ENCODE results near the gene SHISA2.

The SHISA2 gene

DNA sequence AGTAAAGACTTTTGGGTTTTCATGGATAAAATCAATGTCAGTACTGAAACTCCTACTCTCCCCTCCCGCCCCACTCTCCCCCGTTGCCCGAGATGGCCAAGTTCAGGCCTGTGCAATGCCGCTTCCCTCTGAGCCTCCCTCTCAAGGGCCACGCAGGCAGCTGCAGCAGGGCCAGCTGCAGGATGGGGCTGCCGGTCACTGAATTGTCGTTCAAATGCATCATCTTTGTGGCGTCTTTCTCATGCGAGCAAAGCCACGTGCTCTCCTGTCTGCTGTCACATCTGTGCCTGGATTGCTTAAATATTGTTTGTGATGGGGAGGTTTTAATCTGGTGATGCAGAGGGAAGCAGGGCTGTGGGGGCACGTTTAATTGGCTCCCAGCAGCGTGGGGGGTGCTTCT, 26.6 kb downstream of the SHISA2 start:
- H4K8ac ChIP-seq (ENCODE audit: low read depth, low read length): no peak overlapping the region
- H3K79me1 ChIP-seq (ENCODE audit: low read length): peaks cover 5% of the 10 kb centered on the region
- no peak overlapping the region for H3K14ac ChIP-seq (ENCODE audit: low read length)
- no peak overlapping the region for H3K4me2 ChIP-seq (ENCODE audit: low read length)
- DNase-seq: no peak
- H3K36me3 ChIP-seq (ENCODE audit: control insufficient read depth in 1 of 2, insufficient read depth in 2 of 2, low read length in 2 of 2): no peaks in the 10 kb centered on the region
- no peak overlapping the region for H4K12ac ChIP-seq (ENCODE audit: low read depth, low read length)
- H3K9me3 ChIP-seq (ENCODE audit: insufficient read depth, low read depth, low read length): no peaks in the 10 kb centered on the region
- H3K4me1 ChIP-seq (ENCODE audit: control insufficient read depth in 1 of 2, insufficient read depth in 2 of 2, low read length in 2 of 2): peaks cover 19 to 26% of the 10 kb centered on the region in 2 experiments
- no peak overlapping the region for H4K91ac ChIP-seq (ENCODE audit: low read depth, low read length)
- no peak overlapping the region for H3K27ac ChIP-seq (ENCODE audit: low read depth, low read length)
- H2BK120ac ChIP-seq (ENCODE audit: insufficient read depth, low read length, poor library complexity): no peak overlapping the region
- no peak overlapping the region for H3K18ac ChIP-seq (ENCODE audit: low read length)
- no peak overlapping the region for H3K4ac ChIP-seq (ENCODE audit: low read depth, low read length)
- no peak overlapping the region for H2BK5ac ChIP-seq (ENCODE audit: low read depth, low read length, poor library complexity)
- H2AK5ac ChIP-seq (ENCODE audit: low read length): no peak overlapping the region
- no peaks in the 10 kb centered on the region for H3K79me2 ChIP-seq (ENCODE audit: control insufficient read depth, insufficient read depth, low read length, poor library complexity)
- H3K4me3 ChIP-seq (ENCODE audit: low read depth, low read length): no peak overlapping the region
- no CpG with 5 or more reads among the region's 12 CpGs for WGBS (ENCODE audit: extremely low coverage, insufficient coverage, insufficient read length)
- H3K27me3 ChIP-seq (ENCODE audit: insufficient read depth, low read length): no peaks in the 10 kb centered on the region
- no peak overlapping the region for H3K23ac ChIP-seq (ENCODE audit: low read length)
- H3K9ac ChIP-seq (ENCODE audit: low read length): no peak overlapping the region
- H2AFZ ChIP-seq (ENCODE audit: insufficient read depth, low read length, poor library complexity): no peak overlapping the region
- no peak overlapping the region for H2BK12ac ChIP-seq (ENCODE audit: low read length)

DNA sequence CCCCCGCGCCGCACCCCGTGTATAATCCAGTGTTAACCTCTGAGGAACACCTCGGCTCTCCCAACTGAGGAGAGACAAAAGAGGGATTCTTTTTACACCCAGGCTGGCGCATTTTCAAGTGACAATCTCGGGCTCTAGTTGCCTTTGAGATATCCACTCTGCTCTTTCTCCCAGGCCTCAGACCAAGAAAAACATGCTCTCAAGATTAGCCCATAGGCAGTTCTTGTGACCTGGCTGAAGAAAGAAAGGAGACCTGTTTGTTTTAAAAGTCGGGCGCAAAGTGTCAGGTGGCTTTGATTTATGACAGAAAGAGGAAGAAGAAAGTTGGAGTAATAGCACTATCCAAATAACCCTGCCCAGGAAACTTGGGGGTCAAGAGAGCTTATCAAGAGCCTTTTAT, 27.3 kb downstream of the SHISA2 start:
- Histone ChIP-seq H3K79me1 (ENCODE audit: low read length) (peaks cover 5% of the 10 kb centered on the region), H4K12ac (ENCODE audit: low read depth, low read length) (no peak overlapping the region), H3K14ac (ENCODE audit: low read length) (no peak overlapping the region), H2AK5ac (ENCODE audit: low read length) (no peak overlapping the region), H3K18ac (ENCODE audit: low read length) (no peak overlapping the region), H3K27me3 (ENCODE audit: insufficient read depth, low read length) (no peaks in the 10 kb centered on the region), H2BK5ac (ENCODE audit: low read depth, low read length, poor library complexity) (no peak overlapping the region), H3K4ac (ENCODE audit: low read depth, low read length) (no peak overlapping the region), H3K23ac (ENCODE audit: low read length) (no peak overlapping the region), H3K79me2 (ENCODE audit: control insufficient read depth, insufficient read depth, low read length, poor library complexity) (no peaks in the 10 kb centered on the region), H3K36me3 (ENCODE audit: control insufficient read depth in 1 of 2, insufficient read depth in 2 of 2, low read length in 2 of 2) (no peaks in the 10 kb centered on the region), H2BK12ac (ENCODE audit: low read length) (no peak overlapping the region), H2BK120ac (ENCODE audit: insufficient read depth, low read length, poor library complexity) (no peak overlapping the region), H3K4me1 (ENCODE audit: control insufficient read depth in 1 of 2, insufficient read depth in 2 of 2, low read length in 2 of 2) (peaks cover 19 to 30% of the 10 kb centered on the region in 2 experiments), H3K9me3 (ENCODE audit: insufficient read depth, low read depth, low read length) (no peaks in the 10 kb centered on the region), H4K8ac (ENCODE audit: low read depth, low read length) (no peak overlapping the region), H3K27ac (ENCODE audit: low read depth, low read length) (peak overlapping the region; percentile 22), H4K91ac (ENCODE audit: low read depth, low read length) (no peak overlapping the region), H3K4me3 (ENCODE audit: low read depth, low read length) (no peak overlapping the region), H2AFZ (ENCODE audit: insufficient read depth, low read length, poor library complexity) (no peak overlapping the region), H3K9ac (ENCODE audit: low read length) (no peak overlapping the region), H3K4me2 (ENCODE audit: low read length) (peak overlapping the region; percentile 17)
- no CpG with 5 or more reads among the region's 9 CpGs for WGBS (ENCODE audit: extremely low coverage, insufficient coverage, insufficient read length)
- DNase-seq: no peak

DNA sequence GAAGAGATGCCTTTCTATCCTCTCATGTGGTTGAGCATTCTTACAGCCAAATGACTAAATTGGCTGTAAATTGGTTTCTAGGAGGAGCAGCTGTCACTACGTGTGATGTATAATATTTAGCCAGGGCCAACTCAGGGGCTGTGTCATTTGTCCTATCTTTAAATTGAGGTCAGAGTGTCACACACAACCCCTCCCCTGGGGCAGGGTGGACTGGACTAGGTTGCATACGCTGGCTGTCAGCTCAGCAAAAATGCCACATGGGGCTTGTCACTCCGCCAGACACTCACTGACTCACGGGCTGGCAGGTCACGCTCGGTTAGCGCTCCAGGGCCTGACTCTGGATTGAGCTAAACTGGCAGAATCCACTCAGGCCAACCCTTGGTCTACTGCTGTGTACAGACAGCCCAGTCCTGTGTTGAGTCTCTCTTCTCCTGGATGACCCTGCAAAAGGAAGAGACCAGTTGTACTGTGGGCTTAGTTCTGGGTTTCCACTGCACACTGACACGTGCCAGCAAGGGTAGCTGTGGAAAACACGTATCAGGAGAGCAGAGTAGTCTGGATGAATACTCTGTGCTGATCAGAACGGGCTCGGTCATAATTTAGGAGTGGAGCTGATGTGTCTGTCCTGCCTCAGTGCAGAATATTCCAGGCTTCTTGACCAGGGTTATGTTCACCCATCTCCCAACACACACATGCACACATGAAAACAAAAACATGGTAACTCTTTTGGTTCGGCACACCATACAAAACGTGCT, 29.1 kb downstream of the SHISA2 start:
- Histone ChIP-seq H3K9ac (ENCODE audit: low read length) (no peak overlapping the region), H4K91ac (ENCODE audit: low read depth, low read length) (no peak overlapping the region), H3K36me3 (ENCODE audit: control insufficient read depth in 1 of 2, insufficient read depth in 2 of 2, low read length in 2 of 2) (no peaks in the 10 kb centered on the region), H3K27ac (ENCODE audit: low read depth, low read length) (peak overlapping the region; percentile 18), H3K79me1 (ENCODE audit: low read length) (peaks cover 5% of the 10 kb centered on the region), H2AFZ (ENCODE audit: insufficient read depth, low read length, poor library complexity) (no peak overlapping the region), H3K23ac (ENCODE audit: low read length) (no peak overlapping the region), H2BK120ac (ENCODE audit: insufficient read depth, low read length, poor library complexity) (no peak overlapping the region), H3K14ac (ENCODE audit: low read length) (no peak overlapping the region), H3K9me3 (ENCODE audit: insufficient read depth, low read depth, low read length) (no peaks in the 10 kb centered on the region), H4K12ac (ENCODE audit: low read depth, low read length) (no peak overlapping the region), H3K27me3 (ENCODE audit: insufficient read depth, low read length) (no peaks in the 10 kb centered on the region), H3K4me2 (ENCODE audit: low read length) (peak overlapping the region; percentile 27), H4K8ac (ENCODE audit: low read depth, low read length) (peak overlapping the region; percentile 26), H3K4me3 (ENCODE audit: low read depth, low read length) (no peak overlapping the region), H3K4ac (ENCODE audit: low read depth, low read length) (no peak overlapping the region), H2BK12ac (ENCODE audit: low read length) (peak overlapping the region; percentile 51), H3K18ac (ENCODE audit: low read length) (peak overlapping the region; percentile 34), H3K79me2 (ENCODE audit: control insufficient read depth, insufficient read depth, low read length, poor library complexity) (no peaks in the 10 kb centered on the region), H2AK5ac (ENCODE audit: low read length) (no peak overlapping the region), H2BK5ac (ENCODE audit: low read depth, low read length, poor library complexity) (peak overlapping the region; percentile 16), H3K4me1 (ENCODE audit: control insufficient read depth in 1 of 2, insufficient read depth in 2 of 2, low read length in 2 of 2) (peaks cover 21 to 33% of the 10 kb centered on the region in 2 experiments)
- peak; percentile 98 to 99 for DNase-seq
- no CpG with 5 or more reads among the region's 13 CpGs for WGBS (ENCODE audit: extremely low coverage, insufficient coverage, insufficient read length)

DNA sequence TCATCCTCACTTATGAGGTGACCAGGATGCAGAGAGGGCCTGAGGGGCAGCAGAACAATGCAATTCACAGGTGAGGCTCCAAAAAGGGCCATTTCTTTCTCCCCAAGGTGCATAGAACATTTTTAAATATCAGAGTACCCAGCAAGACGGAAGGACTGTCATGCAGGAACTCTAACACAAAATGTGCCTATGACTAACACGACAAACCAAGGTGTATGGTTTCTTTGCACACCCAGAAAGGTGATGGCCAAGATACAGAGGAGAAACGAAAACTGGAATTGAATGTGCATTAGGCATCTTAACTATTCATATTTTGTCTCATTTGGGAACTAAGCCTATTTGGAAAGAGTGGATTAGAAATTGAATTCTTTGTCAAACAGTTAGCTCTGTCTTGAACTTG, 29.9 kb downstream of the SHISA2 start:
- Histone ChIP-seq H3K4me2 (ENCODE audit: low read length) (no peak overlapping the region), H4K12ac (ENCODE audit: low read depth, low read length) (no peak overlapping the region), H3K9me3 (ENCODE audit: insufficient read depth, low read depth, low read length) (no peaks in the 10 kb centered on the region), H3K9ac (ENCODE audit: low read length) (no peak overlapping the region), H4K8ac (ENCODE audit: low read depth, low read length) (no peak overlapping the region), H3K79me2 (ENCODE audit: control insufficient read depth, insufficient read depth, low read length, poor library complexity) (no peaks in the 10 kb centered on the region), H3K27ac (ENCODE audit: low read depth, low read length) (no peak overlapping the region), H3K79me1 (ENCODE audit: low read length) (peaks cover 5% of the 10 kb centered on the region), H3K18ac (ENCODE audit: low read length) (no peak overlapping the region), H3K14ac (ENCODE audit: low read length) (no peak overlapping the region), H2BK12ac (ENCODE audit: low read length) (no peak overlapping the region), H3K27me3 (ENCODE audit: insufficient read depth, low read length) (no peaks in the 10 kb centered on the region), H3K23ac (ENCODE audit: low read length) (no peak overlapping the region), H3K4me3 (ENCODE audit: low read depth, low read length) (no peak overlapping the region), H3K36me3 (ENCODE audit: control insufficient read depth in 1 of 2, insufficient read depth in 2 of 2, low read length in 2 of 2) (no peaks in the 10 kb centered on the region), H2AK5ac (ENCODE audit: low read length) (no peak overlapping the region), H2BK5ac (ENCODE audit: low read depth, low read length, poor library complexity) (no peak overlapping the region), H3K4me1 (ENCODE audit: control insufficient read depth in 1 of 2, insufficient read depth in 2 of 2, low read length in 2 of 2) (peaks cover 21 to 33% of the 10 kb centered on the region in 2 experiments), H2BK120ac (ENCODE audit: insufficient read depth, low read length, poor library complexity) (no peak overlapping the region), H2AFZ (ENCODE audit: insufficient read depth, low read length, poor library complexity) (no peak overlapping the region), H3K4ac (ENCODE audit: low read depth, low read length) (no peak overlapping the region), H4K91ac (ENCODE audit: low read depth, low read length) (no peak overlapping the region)
- WGBS (ENCODE audit: extremely low coverage, insufficient coverage, insufficient read length): no CpG with 5 or more reads among the region's 3 CpGs
- peak in 1 of 2 donors; percentile 28 for DNase-seq
